ENCODE results near the gene FOXE1. TPM values are rescaled to one million over a fixed set of nuclear protein-coding genes. Genes with fewer than 3 reads are reported as not detected.

The FOXE1 gene
- total RNA-seq, 2 donors from 2014 or later = 0.97 to 5.5 TPM

DNA sequence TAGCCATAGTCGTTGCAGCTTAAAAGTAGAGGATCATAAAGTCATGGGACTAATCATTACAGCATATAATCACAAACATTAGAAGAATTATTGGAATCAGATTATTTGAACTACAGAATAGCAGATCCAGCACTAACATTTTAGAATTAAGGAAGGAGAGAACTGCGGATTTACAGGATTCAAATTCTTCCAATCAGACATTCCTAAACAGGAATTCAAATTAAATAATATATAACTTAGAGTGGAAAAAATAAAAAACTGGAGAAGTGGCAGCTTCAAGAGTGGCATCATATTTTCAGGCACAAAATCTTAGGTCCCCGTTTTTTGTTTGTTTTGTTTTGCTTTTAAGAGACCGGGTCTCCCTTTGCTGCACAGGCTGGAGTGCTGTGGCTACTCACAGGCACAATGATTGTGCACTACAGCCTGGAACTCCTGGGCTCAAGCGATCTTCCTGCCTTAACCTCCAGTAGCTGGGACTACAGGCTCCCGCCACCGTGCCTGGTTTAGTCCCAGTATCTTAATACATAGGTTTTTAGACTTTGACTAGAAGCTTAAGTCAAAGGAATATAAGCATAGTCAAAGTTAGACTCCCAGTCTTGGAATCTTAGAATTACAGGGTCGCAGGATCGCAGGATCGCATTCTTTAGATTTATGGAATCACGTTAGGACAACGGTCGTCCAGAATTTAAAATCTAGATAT is 2.1 kb upstream of the FOXE1 start:
- Histone ChIP-seq H3K36me3 (no peaks in the 10 kb centered on the region), H3K4me1 (replicated peaks) (peaks cover 8% of the 10 kb centered on the region), H3K27me3 (replicated peaks; ENCODE audit: insufficient read depth) (peaks cover 70% of the 10 kb centered on the region), H3K27ac (no peak overlapping the region), H3K4me3 (no peak overlapping the region), H3K9me3 (no peaks in the 10 kb centered on the region)
- DNase-seq (ENCODE audit: low spot score) = no peak
- no peak for TF ChIP-seq POLR2AphosphoS5 (IDR thresholded peaks at IDR 0.05)
- no peak for TF ChIP-seq POLR2A (IDR thresholded peaks at IDR 0.05)
- TF ChIP-seq, protein P1, sequence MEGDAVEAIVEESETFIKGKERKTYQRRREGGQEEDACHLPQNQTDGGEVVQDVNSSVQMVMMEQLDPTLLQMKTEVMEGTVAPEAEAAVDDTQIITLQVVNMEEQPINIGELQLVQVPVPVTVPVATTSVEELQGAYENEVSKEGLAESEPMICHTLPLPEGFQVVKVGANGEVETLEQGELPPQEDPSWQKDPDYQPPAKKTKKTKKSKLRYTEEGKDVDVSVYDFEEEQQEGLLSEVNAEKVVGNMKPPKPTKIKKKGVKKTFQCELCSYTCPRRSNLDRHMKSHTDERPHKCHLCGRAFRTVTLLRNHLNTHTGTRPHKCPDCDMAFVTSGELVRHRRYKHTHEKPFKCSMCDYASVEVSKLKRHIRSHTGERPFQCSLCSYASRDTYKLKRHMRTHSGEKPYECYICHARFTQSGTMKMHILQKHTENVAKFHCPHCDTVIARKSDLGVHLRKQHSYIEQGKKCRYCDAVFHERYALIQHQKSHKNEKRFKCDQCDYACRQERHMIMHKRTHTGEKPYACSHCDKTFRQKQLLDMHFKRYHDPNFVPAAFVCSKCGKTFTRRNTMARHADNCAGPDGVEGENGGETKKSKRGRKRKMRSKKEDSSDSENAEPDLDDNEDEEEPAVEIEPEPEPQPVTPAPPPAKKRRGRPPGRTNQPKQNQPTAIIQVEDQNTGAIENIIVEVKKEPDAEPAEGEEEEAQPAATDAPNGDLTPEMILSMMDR (IDR thresholded peaks at IDR 0.05) = no peak
- intact Hi-C loops (cut with DNase I) = no loop called here
- WGBS = 36% methylated on average over 13 of the region's 13 CpGs

DNA sequence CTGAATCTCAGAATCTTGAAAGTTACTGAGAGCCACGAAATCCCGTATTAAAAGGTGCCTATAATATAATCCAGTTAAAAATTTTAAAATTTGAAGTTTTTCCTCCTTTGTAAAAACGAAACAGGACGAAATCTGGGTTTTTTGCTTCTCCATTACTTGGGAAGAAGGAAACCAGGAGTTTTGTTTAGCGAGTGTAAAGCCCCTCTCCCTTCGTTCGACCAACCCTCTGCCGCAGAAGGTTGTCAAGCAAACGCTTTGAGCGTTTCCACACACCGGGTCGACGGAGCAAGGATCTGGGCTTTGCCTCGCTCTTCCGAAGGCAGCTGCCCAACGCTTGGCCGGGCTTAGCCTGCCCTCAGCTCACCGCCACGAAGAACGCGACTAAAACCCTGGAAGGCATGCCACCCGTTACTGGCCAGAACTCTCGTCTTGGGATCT is 1.6 kb upstream of the FOXE1 start:
- no peaks in the 10 kb centered on the region for H3K36me3 ChIP-seq
- intact Hi-C loops (cut with DNase I) = no loop called here
- no peak overlapping the region for H3K27ac ChIP-seq
- no peaks in the 10 kb centered on the region for H3K9me3 ChIP-seq
- H3K4me1 ChIP-seq (replicated peaks) = peaks cover 8% of the 10 kb centered on the region
- no peak for DNase-seq (ENCODE audit: low spot score)
- 11% methylated on average over 23 of the region's 23 CpGs for WGBS
- TF ChIP-seq POLR2A (IDR thresholded peaks at IDR 0.05) (no peak), POLR2AphosphoS5 (IDR thresholded peaks at IDR 0.05) (no peak)
- TF ChIP-seq, protein P1 (IDR thresholded peaks at IDR 0.05) = no peak
- H3K27me3 ChIP-seq (replicated peaks; ENCODE audit: insufficient read depth) = peaks cover 76% of the 10 kb centered on the region
- no peak overlapping the region for H3K4me3 ChIP-seq

DNA sequence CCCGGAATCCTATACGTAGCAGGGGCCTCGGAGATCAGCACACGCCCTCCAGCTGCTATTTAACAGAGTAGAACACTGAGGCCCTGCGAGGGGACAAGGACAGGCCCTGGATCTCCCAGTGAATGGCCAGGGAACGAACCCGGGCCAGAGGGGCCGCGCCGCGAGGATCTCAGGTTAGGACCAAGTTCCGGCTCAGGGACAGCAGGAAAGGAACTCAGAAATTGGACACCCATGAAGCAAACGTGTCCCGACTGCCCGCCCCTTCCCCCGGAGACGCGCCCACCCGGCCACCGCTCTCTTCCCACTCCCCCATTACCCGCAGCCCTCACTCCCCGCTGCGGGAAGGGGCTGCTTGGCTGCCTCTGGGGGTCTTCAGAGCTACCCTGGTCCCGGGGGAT is 1.0 kb upstream of the FOXE1 start:
- peaks cover 77% of the 10 kb centered on the region for H3K27me3 ChIP-seq (replicated peaks; ENCODE audit: insufficient read depth)
- 5% methylated on average over 24 of the region's 24 CpGs for WGBS
- H3K36me3 ChIP-seq = no peaks in the 10 kb centered on the region
- intact Hi-C loops (cut with DNase I) = no loop called here
- no peaks in the 10 kb centered on the region for H3K9me3 ChIP-seq
- H3K4me3 ChIP-seq = no peak overlapping the region
- no peak for DNase-seq (ENCODE audit: low spot score)
- TF ChIP-seq, protein P1 (IDR thresholded peaks at IDR 0.05) = no peak
- TF ChIP-seq POLR2AphosphoS5 (IDR thresholded peaks at IDR 0.05) = no peak
- TF ChIP-seq POLR2A (IDR thresholded peaks at IDR 0.05) = no peak
- H3K4me1 ChIP-seq (replicated peaks) = peaks cover 8% of the 10 kb centered on the region
- no peak overlapping the region for H3K27ac ChIP-seq

DNA sequence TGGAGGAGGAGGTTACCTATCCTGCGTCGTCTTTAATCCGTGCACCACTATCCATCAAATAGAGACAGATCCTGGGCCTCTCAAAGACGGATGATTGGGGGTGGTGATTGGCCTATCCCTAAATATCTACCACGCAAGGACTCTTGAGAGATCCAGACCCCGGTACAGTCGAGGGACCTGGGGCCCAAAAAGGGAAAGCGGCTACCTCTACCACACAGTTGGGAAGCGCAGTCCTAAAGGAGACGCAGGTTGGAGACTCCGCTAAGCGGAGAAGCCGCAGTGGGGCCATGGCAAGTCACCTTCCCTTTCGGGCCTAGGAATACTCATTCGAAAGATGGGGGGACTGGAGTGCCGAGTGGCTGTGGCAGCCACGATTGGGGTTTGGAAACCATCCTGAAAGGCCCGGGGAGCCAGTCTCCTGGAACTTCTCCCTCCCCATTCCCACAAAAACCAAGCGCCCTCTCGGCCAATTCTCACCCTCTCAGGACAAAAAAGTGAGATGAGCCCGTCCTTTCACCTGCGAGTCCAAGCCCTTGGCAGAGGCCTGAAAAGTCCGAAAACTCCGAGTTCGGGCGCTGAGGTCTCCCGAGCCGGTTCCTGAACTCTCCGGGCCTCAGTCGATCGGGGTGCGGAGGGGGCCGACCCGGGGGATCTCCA is 499 bp upstream of the FOXE1 start:
- peaks cover 75% of the 10 kb centered on the region for H3K27me3 ChIP-seq (replicated peaks; ENCODE audit: insufficient read depth)
- intact Hi-C loops (cut with DNase I) = no loop called here
- no peak for DNase-seq (ENCODE audit: low spot score)
- H3K4me3 ChIP-seq = peak overlapping the region; percentile 23 to 30
- TF ChIP-seq POLR2A (IDR thresholded peaks at IDR 0.05) = no peak
- WGBS = 4% methylated on average over 34 of the region's 34 CpGs
- no peaks in the 10 kb centered on the region for H3K36me3 ChIP-seq
- no peak overlapping the region for H3K27ac ChIP-seq
- peaks cover 8% of the 10 kb centered on the region for H3K4me1 ChIP-seq (replicated peaks)
- H3K9me3 ChIP-seq = no peaks in the 10 kb centered on the region

DNA sequence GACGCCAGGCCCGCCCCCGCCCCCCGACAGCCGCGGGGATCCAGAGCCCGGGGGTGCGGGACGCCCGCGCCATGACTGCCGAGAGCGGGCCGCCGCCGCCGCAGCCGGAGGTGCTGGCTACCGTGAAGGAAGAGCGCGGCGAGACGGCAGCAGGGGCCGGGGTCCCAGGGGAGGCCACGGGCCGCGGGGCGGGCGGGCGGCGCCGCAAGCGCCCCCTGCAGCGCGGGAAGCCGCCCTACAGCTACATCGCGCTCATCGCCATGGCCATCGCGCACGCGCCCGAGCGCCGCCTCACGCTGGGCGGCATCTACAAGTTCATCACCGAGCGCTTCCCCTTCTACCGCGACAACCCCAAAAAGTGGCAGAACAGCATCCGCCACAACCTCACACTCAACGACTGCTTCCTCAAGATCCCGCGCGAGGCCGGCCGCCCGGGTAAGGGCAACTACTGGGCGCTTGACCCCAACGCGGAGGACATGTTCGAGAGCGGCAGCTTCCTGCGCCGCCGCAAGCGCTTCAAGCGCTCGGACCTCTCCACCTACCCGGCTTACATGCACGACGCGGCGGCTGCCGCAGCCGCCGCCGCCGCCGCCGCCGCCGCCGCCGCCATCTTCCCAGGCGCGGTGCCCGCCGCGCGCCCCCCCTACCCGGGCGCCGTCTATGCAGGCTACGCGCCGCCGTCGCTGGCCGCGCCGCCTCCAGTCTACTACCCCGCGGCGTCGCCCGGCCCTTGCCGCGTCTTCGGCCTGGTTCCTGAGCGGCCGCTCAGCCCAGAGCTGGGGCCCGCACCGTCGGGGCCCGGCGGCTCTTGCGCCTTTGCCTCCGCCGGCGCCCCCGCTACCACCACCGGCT is 1.0 kb downstream of the FOXE1 start:
- no peaks in the 10 kb centered on the region for H3K36me3 ChIP-seq
- H3K27me3 ChIP-seq (replicated peaks; ENCODE audit: insufficient read depth) = peaks cover 65% of the 10 kb centered on the region
- peaks cover 8% of the 10 kb centered on the region for H3K4me1 ChIP-seq (replicated peaks)
- intact Hi-C loops (cut with DNase I) = no loop called here
- no peak overlapping the region for H3K27ac ChIP-seq
- H3K4me3 ChIP-seq = peak overlapping the region; percentile 23 to 30
- TF ChIP-seq POLR2AphosphoS5 (IDR thresholded peaks at IDR 0.05) = no peak
- TF ChIP-seq, protein P1 (IDR thresholded peaks at IDR 0.05) = peak in 2 of 4 experiments; percentile 11 to 28
- no peak for DNase-seq (ENCODE audit: low spot score)
- H3K9me3 ChIP-seq = no peaks in the 10 kb centered on the region
- WGBS = 2% methylated on average over 63 of the region's 125 CpGs
